Lower leg skin (tissue), 4 donors: ENCODE results near the gene NLGN4Y. TPM values are rescaled to one million over a fixed set of nuclear protein-coding genes. Genes with fewer than 3 reads are reported as not detected.
A peak's percentile ranks its signal among the peaks of the same experiment; 100 is the strongest.

Experiments used
- DNase-seq, 2 donors: peaks; one replicate each; pipeline ENCODE4 v3.0.0-alpha.2; 2019; ENCODE audit warnings: low spot score in 2 of 2
- H3K4me3 ChIP-seq: fragments of 200-600 bp; sonication (generic); 2 replicates; pipeline ENCODE4 v1.5.1; 2017; ENCODE audit warnings: mild to moderate bottlenecking, low read depth; ENCODE audit not compliant: poor library complexity, severe bottlenecking
- CTCF ChIP-seq, 3 donors: fragments of 450-650 bp; IDR thresholded peaks; one replicate each; pipeline ENCODE4 v1.5.1; 2016; ENCODE audit warnings: antibody characterized with exemption in 3 of 3, mild to moderate bottlenecking in 3 of 3, moderate library complexity in 2 of 3
- POLR2A ChIP-seq, 2 donors: fragments of 450-650 bp; IDR thresholded peaks; one replicate each; pipeline ENCODE4 v1.6.1; 2016 to 2017; ENCODE audit warnings: antibody characterized with exemption in 2 of 2, mild to moderate bottlenecking in 1 of 2, moderate library complexity in 1 of 2
- WGBS, 2 donors: methylation state at CpG; one replicate each; pipeline ENCODE4 v1.1.5; 2018; 5-methylcytosine and 5-hydroxymethylcytosine counted together
- intact Hi-C: fragments of 100-400 bp; cut with DNase I; formaldehyde crosslinking; loops from one replicate; pipeline ENCODE4 v1.15.0; 2023; ENCODE audit warnings: low total_unique reads
- total RNA-seq, 4 donors: library from RNA; depleted of rRNA; stranded (reverse); fragments of >200 nt; gene quantifications; one replicate each; pipeline ENCODE4 v1.1.0, GENCODE V29; 2016

Gene NLGN4Y
- total RNA-seq, 4 donors from 2014 or later = 12.4 to 19.7 TPM; not detected in 2

- TF ChIP-seq POLR2A (IDR thresholded peaks at IDR 0.05) = no peak
- TF ChIP-seq CTCF (IDR thresholded peaks at IDR 0.05) = no peak
- H3K4me3 ChIP-seq = no peak overlapping the region
- intact Hi-C loops = no loop called here
- no peak for DNase-seq
- 96% methylated on average over 5 of the region's 5 CpGs; no CpG with 5 or more reads in 1 of the 2 donors for WGBS, 2 donors
Measured at GRCh38 chrY:14543506-14543905, 19.2 kb downstream of the NLGN4Y start.

GRCh38 chrY:14581294-14581693 lies 57.0 kb downstream of the NLGN4Y start:
- WGBS, 2 donors = 95% methylated on average over 3 of the region's 3 CpGs; no CpG with 5 or more reads in 1 of the 2 donors
- no peak overlapping the region for H3K4me3 ChIP-seq
- DNase-seq = no peak
- TF ChIP-seq CTCF (IDR thresholded peaks at IDR 0.05) = no peak
- intact Hi-C loops = no loop called here

GRCh38 chrY:14586725-14587124 lies 62.4 kb downstream of the NLGN4Y start:
- intact Hi-C loops = no loop called here
- H3K4me3 ChIP-seq = no peak overlapping the region
- no peak for TF ChIP-seq CTCF (IDR thresholded peaks at IDR 0.05)
- TF ChIP-seq POLR2A (IDR thresholded peaks at IDR 0.05) = no peak
- 67% methylated on average over 4 of the region's 4 CpGs; no CpG with 5 or more reads in 1 of the 2 donors for WGBS, 2 donors
- peak in 1 of 2 donors; percentile 25 for DNase-seq

GRCh38 chrY:14601372-14601771 lies 77.0 kb downstream of the NLGN4Y start:
- no peak for TF ChIP-seq POLR2A (IDR thresholded peaks at IDR 0.05)
- TF ChIP-seq CTCF (IDR thresholded peaks at IDR 0.05) = no peak
- intact Hi-C loops = no loop called here
- WGBS, 2 donors = 87% methylated on average over 11 of the region's 11 CpGs; no CpG with 5 or more reads in 1 of the 2 donors
- no peak for DNase-seq
- H3K4me3 ChIP-seq = no peak overlapping the region

GRCh38 chrY:14617625-14618024 lies 93.3 kb downstream of the NLGN4Y start:
- DNase-seq = no peak
- no peak overlapping the region for H3K4me3 ChIP-seq
- no CpG with 5 or more reads among the region's 1 CpG for whole genome bisulfite sequencing, 2 donors
- intact Hi-C loops = no loop called here
- no peak for TF ChIP-seq POLR2A (IDR thresholded peaks at IDR 0.05)
- no peak for TF ChIP-seq CTCF (IDR thresholded peaks at IDR 0.05)

- intact Hi-C loops = no loop called here
- DNase-seq = no peak
- no peak overlapping the region for H3K4me3 ChIP-seq
- TF ChIP-seq CTCF (IDR thresholded peaks at IDR 0.05) = no peak
- no peak for TF ChIP-seq POLR2A (IDR thresholded peaks at IDR 0.05)
- 95% methylated on average over 2 of the region's 2 CpGs; no CpG with 5 or more reads in 1 of the 2 donors for WGBS, 2 donors
Measured at GRCh38 chrY:14618513-14618912, 94.2 kb downstream of the NLGN4Y start.
